GM12878 (cell line): ENCODE measurements around the gene OR1F1. TPM values are rescaled to one million over a fixed set of nuclear protein-coding genes. Genes with fewer than 3 reads are reported as not detected.
"Not testable (repeated sequence)": the region's sequence is repeated elsewhere in the genome, so short reads cannot be mapped to it uniquely, and the experiment has no call there.

ENCODE experiments used
- ATAC-seq: fragments of 200-7000 bp; cut with Tn5 transposase; 3 replicates; pipeline ENCODE4 v1.9.1; 2020; ENCODE audit warnings: mild to moderate bottlenecking, moderate library complexity
- BruUV-seq: library from RNA; stranded (reverse); fragments of 400-500 nt; replicated peaks from 2 replicates; lab custom pipeline; 2021; lab: Mats Ljungman, UMichigan
- CTCF ChIA-PET: fragments of 300-600 bp; sonication (Branson Sonifier 250); formaldehyde crosslinking; extraction: SDS; loops from one replicate; lab custom pipeline; 2021; ENCODE audit warnings: inconsistent platforms; lab: Yijun Ruan, JAX
- POLR2A ChIA-PET: fragments of 350-600 bp; formaldehyde crosslinking; extraction: SDS; loops from one replicate; lab custom pipeline; 2021; ENCODE audit warnings: inconsistent platforms; lab: Charles Lee
- RAD21 ChIA-PET: fragments of 300-600 bp; sonication (Branson Sonifier 250); formaldehyde crosslinking; loops from one replicate; lab custom pipeline; 2023; ENCODE audit warnings: antibody characterized with exemption; ENCODE audit not compliant: unreplicated experiment; lab: Charles Lee
- SMC1A ChIA-PET: fragments of 300-600 bp; sonication (Branson Sonifier 250); formaldehyde crosslinking; loops from one replicate; lab custom pipeline; 2023; ENCODE audit not compliant: unreplicated experiment, uncharacterized antibody; lab: Charles Lee
- DNase-seq: peaks from one replicate; pipeline ENCODE4 v3.0.0-alpha.2; 2011; ENCODE audit warnings: low read depth, low spot score
- FAIRE-seq: peaks from 3 replicates; lab custom pipeline; 2011; peaks lifted over from hg19 to GRCh38; lab: Jason Lieb, UNC
- H2AFZ ChIP-seq: 2 replicates; pipeline ENCODE4 v1.6.0; 2011; ENCODE audit warnings: low read depth, low read length, control low read depth; ENCODE audit not compliant: control insufficient read depth
- H3K27ac ChIP-seq: 2 replicates; pipeline ENCODE4 v1.5.1; 2011; ENCODE audit warnings: control low read depth; ENCODE audit not compliant: control insufficient read depth, insufficient read depth
- H3K27me3 ChIP-seq, 2 experiments: replicated peaks in 1 of 2; 2 replicates each; pipeline versions ENCODE4 v1.6.0 to v1.6.1; 2011; ENCODE audit warnings: low read length in 1 of 2; ENCODE audit not compliant: control insufficient read depth in 2 of 2, insufficient read depth in 2 of 2
- H3K36me3 ChIP-seq, 2 experiments: 2 replicates each; pipeline ENCODE4 v1.5.1; 2011; ENCODE audit warnings: low read length in 1 of 2; ENCODE audit not compliant: control insufficient read depth in 2 of 2, insufficient read depth in 2 of 2
- H3K4me1 ChIP-seq: 2 replicates; pipeline ENCODE4 v1.6.1; 2011; ENCODE audit warnings: mild to moderate bottlenecking, low read length, moderate library complexity, mixed read lengths; ENCODE audit not compliant: control insufficient read depth, insufficient read depth
- H3K4me2 ChIP-seq: 2 replicates; pipeline ENCODE4 v1.6.0; 2011; ENCODE audit warnings: control low read depth; ENCODE audit not compliant: control insufficient read depth, insufficient read depth
- H3K4me3 ChIP-seq: fragments of 200-600 bp; sonication (generic); 2 replicates; pipeline ENCODE4 v1.5.1; 2016
- H3K79me2 ChIP-seq: 2 replicates; pipeline ENCODE4 v1.6.0; 2011; ENCODE audit warnings: low read length; ENCODE audit not compliant: control insufficient read depth, insufficient read depth
- H3K9ac ChIP-seq: 2 replicates; pipeline ENCODE4 v1.8.0; 2011; ENCODE audit warnings: low read length, control low read depth, mixed read lengths; ENCODE audit not compliant: control insufficient read depth, insufficient read depth
- H3K9me3 ChIP-seq: replicated peaks from 3 replicates; pipeline ENCODE4 v1.5.1; 2011; ENCODE audit warnings: mild to moderate bottlenecking, low read length; ENCODE audit not compliant: control insufficient read depth, insufficient read depth
- H4K20me1 ChIP-seq: 2 replicates; pipeline ENCODE4 v1.6.0; 2011; ENCODE audit not compliant: control insufficient read depth, insufficient read depth
- JUND ChIP-seq: IDR thresholded peaks from 2 replicates; pipeline ENCODE4 v1.6.1; 2012; ENCODE audit warnings: low read depth, mild to moderate bottlenecking, low read length, improper control_type of control experiment, moderate library complexity
- PKNOX1 ChIP-seq: fragments of 450-650 bp; IDR thresholded peaks from 2 replicates; pipeline ENCODE4 v1.6.1; 2016; ENCODE audit warnings: mild to moderate bottlenecking
- RAD51 ChIP-seq: fragments of 450-650 bp; IDR thresholded peaks from 2 replicates; pipeline ENCODE4 v1.6.1; 2016; ENCODE audit warnings: moderate library complexity, mild to moderate bottlenecking, inconsistent platforms
- RFX5 ChIP-seq: IDR thresholded peaks from 2 replicates; pipeline ENCODE4 v1.6.1; 2011; ENCODE audit warnings: low read depth, low read length, improper control_type of control experiment
- TBL1XR1 ChIP-seq: IDR thresholded peaks from 2 replicates; pipeline ENCODE4 v1.6.1; 2012; ENCODE audit warnings: low read depth, low read length, improper control_type of control experiment
- TCF12 ChIP-seq: IDR thresholded peaks from 2 replicates; pipeline ENCODE4 v1.6.1; 2011; ENCODE audit warnings: low read depth, mild to moderate bottlenecking, low read length
- WGBS: methylation state at CpG from one replicate; pipeline ENCODE4 v1.1.6; 2016; ENCODE audit warnings: low lambda C conversion rate; ENCODE audit not compliant: insufficient replicate concordance, insufficient coverage; ENCODE audit errors: missing lambda C conversion rate; 5-methylcytosine and 5-hydroxymethylcytosine counted together
- in situ Hi-C: fragments of 300-500 bp; cut with MboI; formaldehyde crosslinking; loops from 9 replicates; pipeline ENCODE4 v1.14.3; 2018; ENCODE audit warnings: mixed read lengths
- intact Hi-C: fragments of 100-400 bp; cut with micrococcal nuclease; formaldehyde crosslinking; loops from one replicate; pipeline ENCODE4 v1.14.2; 2022; ENCODE audit not compliant: unreplicated experiment
- polyA plus RNA-seq, 11 experiments: library from polyadenylated mRNA; depleted of rRNA in 4 of 11; unstranded in 6 of 11; stranded (reverse) in 5 of 11; fragments of >200 nt; fragmentation: Nextera tagmentation in 4 of 11; fragmentation: Illumina TruSeq in 1 of 11; extraction: Ambion mirVana in 4 of 11; extraction: Trizol in 1 of 11; gene quantifications; 1 replicate in 1 of 11; 2 replicates in 10 of 11; pipeline versions ENCODE4 v1.2.1 to v1.2.3, GENCODE V29; 2011 to 2016; ENCODE audit warnings: inconsistent platforms in 2 of 11, missing spikeins in 2 of 11, low read depth in 1 of 11
- total RNA-seq, 4 experiments: library from RNA; depleted of rRNA in 3 of 4; stranded (reverse); fragments of >200 nt in 3 of 4; fragmentation: Illumina TruSeq in 1 of 4; extraction: Trizol in 1 of 4; gene quantifications; 2 replicates each; pipeline versions ENCODE4 v1.2.1 to v1.2.3, GENCODE V29; 2013 to 2021

The OR1F1 gene
- total and polyA plus RNA-seq, 10 of the 15 experiments (the other 5 are each of a cell fraction or from before 2014, with no cell fraction given) = 0.10 to 0.14 (median 0.12) TPM; not detected in 7

GRCh38 chr16:3205939-3206338 lies 17.9 kb downstream of the OR1F1 start:
- H3K9ac ChIP-seq, H3K27ac ChIP-seq, H3K4me2 ChIP-seq, H4K20me1 ChIP-seq, in situ Hi-C loops, H3K9me3 ChIP-seq, H3K4me1 ChIP-seq, SMC1A ChIA-PET, H2AFZ ChIP-seq, BruUV-seq, FAIRE-seq, H3K79me2 ChIP-seq, H3K4me3 ChIP-seq, CTCF ChIA-PET, DNase-seq, H3K36me3 ChIP-seq, POLR2A ChIA-PET, RAD21 ChIA-PET, intact Hi-C loops, ATAC-seq, H3K27me3 ChIP-seq: not testable (repeated sequence)
- WGBS = 10% methylated on average over 3 of the region's 3 CpGs

- RAD21 ChIA-PET = interaction anchor here (0.7 kb wide), 1 partner anchor 55 kb away, joined by 4 read pairs; no protein-coding TSS in a partner anchor
- H3K36me3 ChIP-seq = no peaks in the 10 kb centered on the region
- H4K20me1 ChIP-seq = no peaks in the 10 kb centered on the region
- BruUV-seq = no TSS peak
- H3K27ac ChIP-seq = no peak overlapping the region
- H3K27me3 ChIP-seq = no peaks in the 10 kb centered on the region
- no peaks in the 10 kb centered on the region for H3K79me2 ChIP-seq
- no peak overlapping the region for H3K4me2 ChIP-seq
- DNase-seq (no peak), ATAC-seq (no peak), FAIRE-seq (no peak)
- H3K9ac ChIP-seq = no peak overlapping the region
- no peak overlapping the region for H2AFZ ChIP-seq
- H3K9me3 ChIP-seq = peaks cover 2% of the 10 kb centered on the region; the same call in 2 of the 3 replicates
- H3K4me3 ChIP-seq = no peak overlapping the region
- in situ Hi-C loops (no loop called here), intact Hi-C loops (no loop called here)
- CTCF ChIA-PET = no interaction called here
- no peaks in the 10 kb centered on the region for H3K4me1 ChIP-seq
- TF ChIP-seq RAD51 (no peak), JUND (no peak), RFX5 (no peak), TCF12 (no peak), TBL1XR1 (no peak), PKNOX1 (no peak)
- whole genome bisulfite sequencing = 50% methylated on average over 17 of the region's 19 CpGs
- SMC1A ChIA-PET = no interaction called here
- POLR2A ChIA-PET = interaction anchor here (0.7 kb wide), 1 partner anchor 76 kb away, joined by 3 read pairs; no protein-coding TSS in a partner anchor
These were observed 19.3 kb downstream of the OR1F1 start for GRCh38 chr16:3207086-3207953.
